NCI-H345 treated with DMSO at 0.1 percent for 48 hours (cell line): ENCODE results near the gene DEFB118.
"Not testable (repeated sequence)": the region's sequence is repeated elsewhere in the genome, so short reads cannot be mapped to it uniquely, and the experiment has no call there.

ENCODE experiments used
- DNase-seq: peaks from one replicate; lab custom pipeline; 2025; ENCODE audit not compliant: unreplicated experiment; lab: John Stamatoyannopoulos, UW

DEFB118 gene

GRCh38 chr20:31368301-31368700 lies at the start of gene DEFB118:
Gene DEFB118 (plus strand): TSS chr20:31368601. CDS start chr20:31368651, 50 bp downstream.
- no peak for DNase-seq

- DNase-seq: no peak
Observed at GRCh38 chr20:31322504-31322903, 45.9 kb upstream of the DEFB118 start.

- DNase-seq: no peak
Observed at GRCh38 chr20:31330893-31331292, 37.5 kb upstream of the DEFB118 start.

DNA sequence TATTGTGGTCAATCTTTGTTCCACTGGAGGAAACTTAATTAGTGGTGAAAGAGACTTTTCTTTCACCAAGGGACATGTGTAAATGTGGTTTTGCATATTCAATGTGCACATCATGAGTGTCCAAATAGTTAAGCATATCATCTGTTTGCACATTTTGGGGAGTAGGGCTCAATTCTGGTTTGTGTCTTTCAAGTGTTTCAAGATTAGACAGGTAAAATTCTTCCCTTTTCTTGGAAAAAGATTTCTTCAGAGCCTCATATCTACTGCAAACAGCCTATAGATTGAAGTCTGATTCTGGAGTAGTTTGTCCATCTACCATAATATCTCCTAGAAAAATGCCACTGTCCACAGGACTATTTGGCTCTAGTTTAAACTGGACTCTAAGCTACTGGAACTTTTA lies 26.9 kb upstream of the DEFB118 start:
- DNase-seq: no peak

DNA sequence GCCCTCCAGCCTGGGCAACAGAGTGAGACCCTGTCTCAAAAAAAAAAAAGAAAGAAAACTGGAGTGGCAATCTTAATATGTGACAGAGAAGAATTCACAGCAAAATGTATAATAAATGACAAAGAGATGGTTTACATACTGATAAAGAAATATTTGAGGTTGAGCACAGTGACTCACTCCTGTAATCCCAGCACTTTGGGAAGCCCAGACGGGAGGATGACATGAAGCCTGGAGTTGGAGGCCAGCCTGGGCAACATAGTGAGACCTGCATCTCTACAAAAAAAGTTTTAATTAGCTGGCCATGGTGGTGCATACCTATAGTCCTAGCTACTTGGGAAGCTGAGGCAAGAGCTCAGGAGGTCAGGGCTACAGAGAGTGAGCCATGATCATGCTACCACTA lies 12.4 kb upstream of the DEFB118 start:
- no peak for DNase-seq

- no peak for DNase-seq
Observed at GRCh38 chr20:31363295-31363694, 5.1 kb upstream of the DEFB118 start.

DNA sequence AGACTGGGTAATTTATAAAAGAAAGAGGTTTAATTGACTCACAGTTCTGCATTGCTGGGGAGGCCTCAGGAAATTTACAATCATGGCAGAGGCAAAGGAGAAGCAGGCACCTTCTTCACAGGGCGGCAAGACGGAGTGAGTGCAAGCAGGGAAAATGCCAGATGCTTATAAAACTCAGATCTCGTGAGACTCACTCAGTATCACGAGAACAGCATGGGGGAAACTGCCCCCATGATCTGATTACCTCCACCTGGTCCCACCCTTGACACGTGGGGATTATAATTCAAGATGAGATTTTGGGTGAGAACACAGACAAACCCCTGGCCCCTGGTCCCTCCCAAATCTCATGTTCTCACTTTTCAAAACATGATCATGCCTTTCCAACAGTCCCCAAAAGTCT lies 4.1 kb upstream of the DEFB118 start:
- not testable (repeated sequence) for DNase-seq

DNA sequence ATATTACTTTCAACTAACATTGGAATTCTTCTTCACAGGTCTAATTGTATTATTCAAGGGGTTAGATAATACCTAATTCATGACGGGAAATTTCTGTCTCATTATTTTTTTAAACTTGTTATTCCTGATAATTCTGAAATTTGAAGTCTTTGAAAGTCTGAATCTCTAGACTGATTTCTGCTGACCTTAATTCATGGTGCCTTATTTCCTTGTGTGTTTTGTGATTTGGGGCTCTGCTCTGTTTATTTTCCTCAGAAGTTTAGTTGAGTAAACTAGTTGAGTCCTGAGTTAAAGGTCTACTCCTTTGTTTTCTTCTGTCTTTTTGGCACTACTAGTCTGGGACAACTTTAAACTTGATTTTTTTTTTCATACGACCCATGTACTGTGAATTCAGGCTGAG lies 5.9 kb downstream of the DEFB118 start:
- no peak for DNase-seq

DNA sequence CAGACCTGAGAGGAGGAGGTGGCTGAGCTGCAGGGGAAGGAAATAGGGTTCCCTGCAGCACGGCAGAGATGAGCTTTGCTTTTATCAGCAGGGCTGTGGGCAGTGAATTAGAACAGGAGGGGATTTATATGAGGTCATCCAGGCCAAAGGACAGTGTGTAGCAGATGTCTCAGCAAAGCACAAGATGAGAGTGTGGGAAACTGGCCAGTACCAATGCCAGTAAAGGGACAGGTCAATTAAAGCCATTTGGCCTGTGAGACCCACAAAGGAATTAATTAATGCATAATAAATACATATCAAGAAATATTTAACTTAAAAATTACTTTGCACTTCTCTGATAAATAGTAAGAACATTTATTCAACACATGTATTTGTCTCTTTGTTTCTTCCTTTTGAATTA lies 22.1 kb downstream of the DEFB118 start, which contains the start of gene DEFB119:
Gene DEFB119, minus strand, starts transcription at position 101 of the 400 bp plus-strand sequence. CDS start 107 bp downstream, outside the sequence.
- DNase-seq: no peak

DNA sequence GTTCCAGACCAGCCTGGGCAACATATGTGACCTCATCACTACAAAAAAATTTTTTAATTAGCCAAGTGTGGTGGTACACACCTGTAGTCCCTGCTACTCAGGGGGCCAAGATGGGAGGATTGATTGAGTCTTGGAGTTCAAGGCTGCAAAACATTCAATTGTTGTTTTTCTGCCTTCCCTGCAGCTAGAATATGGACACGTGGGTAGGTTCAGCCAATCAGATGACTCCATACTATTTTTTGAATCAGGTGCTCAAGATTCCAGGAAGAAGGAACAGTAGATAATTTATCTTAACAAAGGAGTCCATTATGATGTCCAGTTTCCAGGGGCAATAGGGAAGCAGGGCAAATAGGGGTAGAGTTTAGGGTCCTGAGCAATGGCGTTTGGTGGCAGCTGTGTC lies 24.4 kb downstream of the DEFB118 start:
- DNase-seq: no peak

DNA sequence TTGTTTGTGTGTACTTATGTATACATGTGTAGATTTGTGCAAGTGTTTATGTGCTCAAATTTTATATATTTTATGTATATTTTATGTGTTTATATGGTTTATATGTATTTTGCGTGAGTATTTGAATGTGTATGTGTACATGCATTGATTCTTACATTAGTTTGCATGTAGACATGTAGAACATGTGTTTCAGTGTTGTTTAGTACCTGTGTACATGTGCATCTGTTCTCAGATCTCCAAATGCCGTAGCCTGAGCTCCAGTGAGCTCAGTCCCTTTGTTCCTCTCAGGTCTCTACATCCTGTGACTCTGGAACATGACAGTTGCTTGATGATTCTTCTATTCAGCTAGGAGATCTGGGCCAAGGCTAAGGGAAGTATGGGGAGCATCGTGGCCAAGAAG lies 26.5 kb downstream of the DEFB118 start:
- no peak for DNase-seq

- DNase-seq: no peak
Observed at GRCh38 chr20:31403886-31404285, 35.5 kb downstream of the DEFB118 start.

- DNase-seq: no peak
Observed at GRCh38 chr20:31406115-31406514, 37.7 kb downstream of the DEFB118 start, which contains the start of gene DEFB121. Gene DEFB121 (minus strand): TSS chr20:31406215. CDS start chr20:31406152, 63 bp downstream.

GRCh38 chr20:31410011-31410410 lies 41.6 kb downstream of the DEFB118 start:
- no peak for DNase-seq

DNA sequence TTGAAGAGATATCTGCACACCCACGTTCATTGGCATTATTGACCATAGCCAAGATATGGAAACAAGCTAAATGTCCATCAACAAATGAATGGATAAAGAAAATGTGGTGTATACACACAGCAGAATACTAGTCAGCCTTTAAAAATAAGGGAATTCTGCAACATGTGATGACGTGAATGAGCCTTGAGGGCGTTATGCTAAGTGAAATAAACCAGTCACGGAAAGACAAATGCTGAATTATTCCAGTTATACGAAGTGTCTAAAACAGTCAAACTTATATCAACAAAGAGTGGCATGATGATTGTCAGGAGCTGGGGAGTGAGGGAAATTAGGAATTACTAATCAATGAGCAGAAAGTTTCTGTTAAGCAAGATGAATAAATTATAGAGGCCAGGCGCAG lies 46.0 kb downstream of the DEFB118 start:
- DNase-seq: no peak

GRCh38 chr20:31415653-31416052 lies 47.3 kb downstream of the DEFB118 start:
- DNase-seq: no peak

GRCh38 chr20:31418307-31418706 lies 49.9 kb downstream of the DEFB118 start:
- no peak for DNase-seq
